H1 (cell line): ENCODE data around the gene C11orf58. TPM values are rescaled to one million over a fixed set of nuclear protein-coding genes. Genes with fewer than 3 reads are reported as not detected.

ENCODE experiments used
- CTCF ChIA-PET: fragments of 300-600 bp; sonication (Branson Sonifier 250); formaldehyde crosslinking; loops from one replicate; lab custom pipeline; 2021; ENCODE audit not compliant: partially characterized antibody; lab: Charles Lee
- POLR2A ChIA-PET: fragments of 300-600 bp; sonication (Branson Sonifier 250); formaldehyde crosslinking; loops from one replicate; lab custom pipeline; 2021; ENCODE audit warnings: inconsistent platforms; ENCODE audit not compliant: partially characterized antibody; lab: Charles Lee
- DNase-seq, 2 experiments: peaks; one replicate each; pipeline versions ENCODE4 v3.0.0 to v3.0.0-alpha.2; 2010 to 2022; ENCODE audit warnings: low spot score in 2 of 2, low read depth in 1 of 2, mixed read lengths in 1 of 2
- FAIRE-seq: peaks from 2 replicates; lab custom pipeline; 2011; peaks lifted over from hg19 to GRCh38; lab: Jason Lieb, UNC
- H2AFZ ChIP-seq: 2 replicates; pipeline ENCODE4 v1.8.1; 2012; ENCODE audit warnings: low read length, inconsistent platforms
- H2AK5ac ChIP-seq: 2 replicates; pipeline ENCODE4 v1.6.1; 2013; ENCODE audit warnings: low read depth, low read length
- H2BK120ac ChIP-seq: replicated peaks from 2 replicates; pipeline ENCODE3; 2013; ENCODE audit warnings: low read depth, low read length, inconsistent platforms
- H2BK12ac ChIP-seq: 2 replicates; pipeline ENCODE4 v1.6.1; 2013; ENCODE audit warnings: low read depth, low read length
- H2BK15ac ChIP-seq: 2 replicates; pipeline ENCODE4 v1.6.1; 2013; ENCODE audit warnings: low read length
- H2BK20ac ChIP-seq: 2 replicates; pipeline ENCODE4 v1.6.1; 2013; ENCODE audit warnings: low read length
- H2BK5ac ChIP-seq: 2 replicates; pipeline ENCODE4 v1.6.1; 2013; ENCODE audit warnings: low read depth, low read length
- H3K14ac ChIP-seq: 2 replicates; pipeline ENCODE4 v1.6.1; 2013; ENCODE audit warnings: inconsistent platforms; ENCODE audit not compliant: insufficient read length
- H3K18ac ChIP-seq: 2 replicates; pipeline ENCODE4 v1.6.1; 2013; ENCODE audit warnings: low read length; ENCODE audit errors: extremely low read depth
- H3K23ac ChIP-seq: 2 replicates; pipeline ENCODE4 v1.6.1; 2013; ENCODE audit warnings: inconsistent platforms; ENCODE audit not compliant: insufficient read length
- H3K23me2 ChIP-seq: 2 replicates; pipeline ENCODE4 v1.6.1; 2013; ENCODE audit warnings: low read depth, low read length
- H3K27ac ChIP-seq: 2 replicates; pipeline ENCODE4 v1.6.1; 2011; ENCODE audit warnings: low read depth, low read length, inconsistent platforms
- H3K27me3 ChIP-seq, 4 experiments: replicated peaks in 1 of 4; 1 replicate in 1 of 4; 2 replicates in 3 of 4; pipeline versions ENCODE4 v1.6.1 to v1.8.1; 2011 to 2013; ENCODE audit warnings: low read length in 3 of 4, mild to moderate bottlenecking in 3 of 4, inconsistent platforms in 2 of 4, mixed read lengths in 2 of 4, moderate library complexity in 1 of 4; ENCODE audit not compliant: control insufficient read depth in 3 of 4, insufficient read depth in 3 of 4; ENCODE audit errors: extremely low read depth in 1 of 4
- H3K36me3 ChIP-seq, 4 experiments: 2 replicates each; pipeline versions ENCODE4 v1.6.1 to v1.8.1; 2011 to 2013; ENCODE audit warnings: mild to moderate bottlenecking in 4 of 4, low read length in 3 of 4, moderate library complexity in 2 of 4, control low read depth in 1 of 4, inconsistent platforms in 1 of 4; ENCODE audit not compliant: insufficient read depth in 4 of 4, control insufficient read depth in 2 of 4
- H3K4ac ChIP-seq: replicated peaks from 2 replicates; pipeline ENCODE3; 2013; ENCODE audit warnings: low read length, low read depth, mixed read lengths, inconsistent platforms; ENCODE audit not compliant: insufficient read length
- H3K4me1 ChIP-seq, 4 experiments: replicated peaks in 1 of 4; 1 replicate in 1 of 4; 2 replicates in 3 of 4; pipeline versions ENCODE4 v1.6.1 to v1.8.1; 2011 to 2013; ENCODE audit warnings: low read length in 3 of 4, inconsistent platforms in 2 of 4, mixed read lengths in 1 of 4; ENCODE audit not compliant: insufficient read depth in 4 of 4, control insufficient read depth in 3 of 4
- H3K4me2 ChIP-seq, 2 experiments: 2 replicates each; pipeline versions ENCODE4 v1.6.1 to v1.8.1; 2011 to 2013; ENCODE audit warnings: low read depth in 2 of 2, low read length in 2 of 2, control low read depth in 1 of 2, inconsistent platforms in 1 of 2, mild to moderate bottlenecking in 1 of 2; ENCODE audit not compliant: insufficient read depth in 1 of 2
- H3K4me3 ChIP-seq, 4 experiments: fragments of 200-600, 300-600 bp in 1 of 4; sonication (generic), shearing (Covaris generic), sonication (Bioruptor Twin) in 1 of 4; 2 replicates each; pipeline versions ENCODE4 v1.5.1 to v1.8.1; 2011 to 2016; ENCODE audit warnings: low read length in 4 of 4, low read depth in 3 of 4, control low read depth in 2 of 4, inconsistent platforms in 2 of 4, mild to moderate bottlenecking in 2 of 4, mixed read lengths in 1 of 4, moderate library complexity in 1 of 4; ENCODE audit not compliant: insufficient read depth in 2 of 4; ENCODE audit errors: extremely low read depth in 1 of 4
- H3K56ac ChIP-seq: replicated peaks from 2 replicates; pipeline ENCODE3; 2013; ENCODE audit warnings: low read depth, mild to moderate bottlenecking, mixed read lengths, low read length, inconsistent platforms; ENCODE audit not compliant: insufficient read length
- H3K79me1 ChIP-seq: 2 replicates; pipeline ENCODE4 v1.6.1; 2013; ENCODE audit warnings: low read depth, low read length, control low read depth
- H3K79me2 ChIP-seq, 2 experiments: 2 replicates each; pipeline versions ENCODE4 v1.6.1 to v1.8.1; 2012 to 2013; ENCODE audit warnings: low read length in 2 of 2, mild to moderate bottlenecking in 2 of 2, inconsistent platforms in 1 of 2; ENCODE audit not compliant: insufficient read depth in 2 of 2, control insufficient read depth in 1 of 2
- H3K9ac ChIP-seq, 4 experiments: replicated peaks in 1 of 4; 1 replicate in 1 of 4; 2 replicates in 3 of 4; pipeline versions ENCODE4 v1.6.1 to v1.8.1; 2011 to 2013; ENCODE audit warnings: low read depth in 3 of 4, low read length in 3 of 4, control low read depth in 2 of 4, mild to moderate bottlenecking in 2 of 4, moderate library complexity in 2 of 4, inconsistent platforms in 1 of 4; ENCODE audit errors: extremely low read depth in 1 of 4
- H3K9me3 ChIP-seq, 2 experiments: 2 replicates each; pipeline versions ENCODE4 v1.6.1 to v1.8.1; 2012 to 2013; ENCODE audit warnings: mild to moderate bottlenecking in 2 of 2, moderate library complexity in 2 of 2, control low read depth in 1 of 2, inconsistent platforms in 1 of 2, low read depth in 1 of 2, low read length in 1 of 2, mixed read lengths in 1 of 2; ENCODE audit not compliant: insufficient read depth in 2 of 2
- H4K20me1 ChIP-seq, 2 experiments: replicated peaks in 1 of 2; 2 replicates each; pipeline versions ENCODE3 to v1.8.1; 2011 to 2013; ENCODE audit warnings: inconsistent platforms in 2 of 2, low read length in 2 of 2, mild to moderate bottlenecking in 1 of 2; ENCODE audit not compliant: insufficient read depth in 2 of 2, control insufficient read depth in 1 of 2
- H4K5ac ChIP-seq: 2 replicates; pipeline ENCODE4 v1.6.1; 2013; ENCODE audit warnings: low read length, low read depth, mixed read lengths, inconsistent platforms; ENCODE audit not compliant: insufficient read length
- H4K8ac ChIP-seq: 2 replicates; pipeline ENCODE4 v1.8.0; 2013; ENCODE audit warnings: mild to moderate bottlenecking, moderate library complexity, low read length, inconsistent platforms; ENCODE audit not compliant: insufficient read depth; ENCODE audit errors: extremely low read depth
- H4K91ac ChIP-seq: replicated peaks from 2 replicates; pipeline ENCODE3; 2013; ENCODE audit warnings: low read length, mixed read lengths, inconsistent platforms; ENCODE audit not compliant: insufficient read length
- CREB1 ChIP-seq: IDR thresholded peaks from 2 replicates; pipeline ENCODE4 v1.6.1; 2012; ENCODE audit warnings: inconsistent platforms
- CTCF ChIP-seq, 3 experiments: IDR thresholded peaks; 1 replicate in 2 of 3; 2 replicates in 1 of 3; pipeline versions ENCODE4 v1.5.1 to v1.6.1; 2011; ENCODE audit warnings: low read length in 3 of 3, mild to moderate bottlenecking in 3 of 3, inconsistent platforms in 2 of 3, low read depth in 1 of 3, moderate library complexity in 1 of 3; ENCODE audit not compliant: insufficient read depth in 1 of 3; ENCODE audit errors: control extremely low read depth in 1 of 3
- RAD21 ChIP-seq, 2 experiments: IDR thresholded peaks in 1 of 2; conservative IDR thresholded peaks in 1 of 2; 2 replicates each; pipeline ENCODE4 v1.6.1; 2011; ENCODE audit warnings: low read depth in 2 of 2, low read length in 2 of 2, improper control_type of control experiment in 1 of 2, inconsistent platforms in 1 of 2, mild to moderate bottlenecking in 1 of 2, moderate library complexity in 1 of 2
- SIN3A ChIP-seq, 2 experiments: IDR thresholded peaks in 1 of 2; conservative IDR thresholded peaks in 1 of 2; 2 replicates each; pipeline ENCODE4 v1.6.1; 2011 to 2012; ENCODE audit warnings: low read length in 2 of 2, improper control_type of control experiment in 1 of 2, low read depth in 1 of 2, mild to moderate bottlenecking in 1 of 2
- SP4 ChIP-seq: IDR thresholded peaks from 2 replicates; pipeline ENCODE4 v1.6.1; 2012; ENCODE audit warnings: low read length, inconsistent platforms
- TEAD4 ChIP-seq: IDR thresholded peaks from 2 replicates; pipeline ENCODE4 v1.6.1; 2012; ENCODE audit warnings: low read depth, low read length, inconsistent platforms, mixed read lengths
- WGBS, 2 experiments: shearing (Covaris generic) in 1 of 2; methylation state at CpG; one replicate each; pipeline versions ENCODE4 v1.1.6 to v1.1.7; 2013 to 2015; ENCODE audit warnings: low lambda C conversion rate in 2 of 2, mixed read lengths in 2 of 2, inconsistent platforms in 1 of 2, low coverage in 1 of 2, missing lambda C conversion rate in 1 of 2; ENCODE audit not compliant: insufficient replicate concordance in 2 of 2, insufficient coverage in 1 of 2, insufficient read length in 1 of 2; ENCODE audit errors: extremely low coverage in 1 of 2, missing lambda C conversion rate in 1 of 2; 5-methylcytosine and 5-hydroxymethylcytosine counted together
- polyA plus RNA-seq, 7 experiments: library from polyadenylated mRNA; depleted of rRNA in 3 of 7; stranded (reverse) in 5 of 7; unstranded in 2 of 7; fragments of >200 nt in 5 of 7; fragments of 200-250 nt in 2 of 7; gene quantifications; 1 replicate in 5 of 7; 2 replicates in 1 of 7; 4 replicates in 1 of 7; pipeline versions ENCODE4 v1.2.1 to v1.2.3, GENCODE V29; 2011 to 2013; ENCODE audit warnings: missing spikeins in 2 of 7, mixed read lengths in 2 of 7
- total RNA-seq: library from RNA; stranded (reverse); fragmentation: NEBNext Ultra II Directional; extraction: Animal tissue kit (Norgen Biotek cat#: 25700); gene quantifications from 2 replicates; pipeline ENCODE4 v1.2.1, GENCODE V29; 2021

C11orf58 gene
- total and polyA plus RNA-seq, 2 of the 8 experiments (the other 6 are each of a cell fraction or from before 2014, with no cell fraction given), result 70.7 to 181 TPM

GRCh38 chr11:16785520-16786128, 47.2 kb downstream of the C11orf58 start:
- 75% methylated on average over 7 of the region's 7 CpGs; no CpG with 5 or more reads in 1 of the 2 experiments for WGBS, 2 experiments
- H3K36me3 ChIP-seq, result peaks cover 0 to 4% (median 1%) of the 10 kb centered on the region in 4 experiments; a peak in 1 of 8 replicates
- FAIRE-seq, result no peak

More at GRCh38 chr11:16785520-16786128, 47.2 kb downstream of the C11orf58 start:
- H3K9me3 ChIP-seq, result no peaks in the 10 kb centered on the region
- H3K4ac ChIP-seq, result no peak overlapping the region
- no peak overlapping the region for H2BK120ac ChIP-seq
- no peak overlapping the region for H3K27ac ChIP-seq
- no peak overlapping the region for H3K4me3 ChIP-seq
- H3K27me3 ChIP-seq, result no peaks in the 10 kb centered on the region
- no peak overlapping the region for H2AK5ac ChIP-seq
- H4K8ac ChIP-seq, result no peak overlapping the region
- POLR2A ChIA-PET, result interaction anchor here (1.3 to 3.1 kb wide), 3 partner anchors 47 to 292 kb away, joined by 3 to 12 read pairs (median 11); partner anchors contain the start of genes C11orf58 and RPS13
- H3K18ac ChIP-seq, result no peak overlapping the region
- H3K23me2 ChIP-seq, result peaks cover 3% of the 10 kb centered on the region; the same call in 1 of the 2 replicates
- H2BK5ac ChIP-seq, result no peak overlapping the region
- H3K4me1 ChIP-seq, result no peaks in the 10 kb centered on the region
- CTCF ChIA-PET, result interaction anchor here (0.6 to 10.7 kb wide), 48 partner anchors 9 to 1679 kb away, joined by 3 to 119 read pairs (median 5); no protein-coding TSS in a partner anchor
- H2BK20ac ChIP-seq, result no peak overlapping the region
- H2BK12ac ChIP-seq, result no peak overlapping the region
- peak; percentile 42; the same call in 1 of the 2 replicates for TF ChIP-seq CREB1
- 0 out of 2 replicates have a peak, but pooled peaks have one; percentile 20 for TF ChIP-seq TEAD4
- TF ChIP-seq SIN3A (conservative IDR thresholded peaks at IDR 0.05 in 1 of 2, IDR thresholded peaks at IDR 0.05 in 1 of 2; ENCODE audit: low read depth in 1 of 2, low read length in 2 of 2), result no peak
- peak; percentile 83 to 88 for TF ChIP-seq RAD21 (IDR thresholded peaks at IDR 0.05 in 1 of 2, conservative IDR thresholded peaks at IDR 0.05 in 1 of 2; ENCODE audit: low read depth in 2 of 2, low read length in 2 of 2)
- peak; percentile 75 to 93 (median 88) for TF ChIP-seq CTCF (IDR thresholded peaks at IDR 0.05; ENCODE audit: control extremely low read depth in 1 of 3, insufficient read depth in 1 of 3, low read depth in 1 of 3, low read length in 3 of 3)
- TF ChIP-seq SP4, result no peak
- peak in 1 of 2 experiments; percentile 76 for DNase-seq
- H3K56ac ChIP-seq, result no peak overlapping the region
- H2AFZ ChIP-seq, result no peak overlapping the region
- H4K91ac ChIP-seq, result no peak overlapping the region
- H3K14ac ChIP-seq, result no peak overlapping the region
- H3K79me1 ChIP-seq, result no peaks in the 10 kb centered on the region
- H3K23ac ChIP-seq, result no peak overlapping the region
- H3K79me2 ChIP-seq, result no peaks in the 10 kb centered on the region
- no peak overlapping the region for H3K4me2 ChIP-seq
- H3K9ac ChIP-seq, result no peak overlapping the region
- no peak overlapping the region for H4K5ac ChIP-seq
- no peak overlapping the region for H2BK15ac ChIP-seq
- H4K20me1 ChIP-seq, result peaks cover 4% of the 10 kb centered on the region in 2 experiments
